Chondrocyte (in vitro differentiated cells): Measurements from ENCODE around the gene DDX49. TPM values are rescaled to one million over a fixed set of nuclear protein-coding genes. Genes with fewer than 3 reads are reported as not detected.

Experiments
- DNase-seq: peaks from one replicate; pipeline ENCODE4 v3.0.0; 2021; ENCODE audit warnings: mixed read lengths, low spot score
- H3K27ac Mint-ChIP-seq: one replicate; pipeline ENCODE4 v1.8.0; 2021; ENCODE audit warnings: mild to moderate bottlenecking, moderate library complexity, mixed read lengths; ENCODE audit not compliant: unreplicated experiment
- H3K27me3 Mint-ChIP-seq: 2 replicates; pipeline ENCODE4 v1.8.0; 2021; ENCODE audit warnings: low read depth, mixed read lengths
- H3K36me3 Mint-ChIP-seq: 2 replicates; pipeline ENCODE4 v1.8.0; 2021; ENCODE audit warnings: low read depth, mixed read lengths
- H3K4me1 Mint-ChIP-seq: 2 replicates; pipeline ENCODE4 v1.8.0; 2021; ENCODE audit warnings: low read depth, mild to moderate bottlenecking, mixed read lengths
- H3K4me3 Mint-ChIP-seq: one replicate; pipeline ENCODE4 v1.8.0; 2021; ENCODE audit warnings: mild to moderate bottlenecking, moderate library complexity, mixed read lengths; ENCODE audit not compliant: unreplicated experiment
- H3K9me3 Mint-ChIP-seq: 2 replicates; pipeline ENCODE4 v1.8.0; 2021; ENCODE audit warnings: low read depth, mixed read lengths
- CTCF ChIP-seq: fragments of 200-600 bp; sonication (generic); IDR thresholded peaks from 2 replicates; pipeline ENCODE4 v1.5.0; 2021; ENCODE audit warnings: antibody characterized with exemption, mild to moderate bottlenecking, moderate library complexity
- total RNA-seq: library from RNA; stranded (reverse); gene quantifications from 3 replicates; pipeline ENCODE4 v1.2.1, GENCODE V29; 2021

The DDX49 gene
- total RNA-seq, 1 donor from 2014 or later, result 50.6 TPM

- H3K9me3 Mint-ChIP-seq, result no peaks in the 10 kb centered on the region
- peaks cover 3% of the 10 kb centered on the region for H3K4me1 Mint-ChIP-seq
- H3K27ac Mint-ChIP-seq, result no peak overlapping the region
- H3K27me3 Mint-ChIP-seq, result no peaks in the 10 kb centered on the region
- no peak overlapping the region for H3K4me3 Mint-ChIP-seq
- no peak for TF ChIP-seq CTCF
- peaks cover 2% of the 10 kb centered on the region for H3K36me3 Mint-ChIP-seq
- no peak for DNase-seq
These were observed 22.2 kb upstream of the DDX49 start for GRCh38 chr19:18897094-18898029.

GRCh38 chr19:18898081-18898606 lies 21.4 kb upstream of the DDX49 start:
- Mint-ChIP-seq H3K27ac (no peak overlapping the region), H3K4me3 (no peak overlapping the region), H3K9me3 (no peaks in the 10 kb centered on the region), H3K27me3 (no peaks in the 10 kb centered on the region), H3K4me1 (peaks cover 3% of the 10 kb centered on the region), H3K36me3 (peaks cover 2% of the 10 kb centered on the region)
- TF ChIP-seq CTCF, result no peak
- no peak for DNase-seq

GRCh38 chr19:18898607-18899408 lies 20.7 kb upstream of the DDX49 start:
- H3K9me3 Mint-ChIP-seq, result no peaks in the 10 kb centered on the region
- H3K4me3 Mint-ChIP-seq, result no peak overlapping the region
- TF ChIP-seq CTCF, result no peak
- H3K27ac Mint-ChIP-seq, result no peak overlapping the region
- peaks cover 2% of the 10 kb centered on the region for H3K36me3 Mint-ChIP-seq
- no peaks in the 10 kb centered on the region for H3K27me3 Mint-ChIP-seq
- peaks cover 3% of the 10 kb centered on the region for H3K4me1 Mint-ChIP-seq
- DNase-seq, result peak; percentile 62

GRCh38 chr19:18899624-18900560 lies 19.6 kb upstream of the DDX49 start:
- peak; percentile 74 for DNase-seq
- Mint-ChIP-seq H3K4me3 (no peak overlapping the region), H3K4me1 (peaks cover 3% of the 10 kb centered on the region), H3K36me3 (peaks cover 2% of the 10 kb centered on the region), H3K27me3 (no peaks in the 10 kb centered on the region), H3K9me3 (no peaks in the 10 kb centered on the region), H3K27ac (no peak overlapping the region)
- TF ChIP-seq CTCF, result no peak
